Right atrium auricular region (tissue), 2 donors: ENCODE data around the gene GPX2. TPM values are rescaled to one million over a fixed set of nuclear protein-coding genes. Genes with fewer than 3 reads are reported as not detected.
A peak's percentile ranks its signal among the peaks of the same experiment; 100 is the strongest.

Source experiments
- DNase-seq: peaks from one replicate; pipeline ENCODE4 v3.0.0-alpha.2; 2019; ENCODE audit warnings: low spot score
- H3K27ac ChIP-seq, 2 donors: fragments of 200-600 bp; sonication (generic); 1 replicate in 1 of 2; 2 replicates in 1 of 2; pipeline ENCODE4 v1.5.1; 2016 to 2019
- H3K27me3 ChIP-seq, 2 donors: fragments of 200-600 bp; sonication (generic); one replicate each; pipeline versions ENCODE4 v1.5.1 to v1.6.0; 2017 to 2019
- H3K36me3 ChIP-seq: fragments of 200-600 bp; sonication (generic); one replicate; pipeline ENCODE4 v1.5.1; 2016
- H3K4me1 ChIP-seq, 2 donors: fragments of 200-600 bp; sonication (generic); one replicate each; pipeline versions ENCODE4 v1.5.1 to v1.6.0; 2017 to 2019
- H3K4me3 ChIP-seq, 2 donors: fragments of 200-600 bp; sonication (generic); 1 replicate in 1 of 2; 2 replicates in 1 of 2; pipeline ENCODE4 v1.5.1; 2017 to 2019; ENCODE audit warnings: mild to moderate bottlenecking in 1 of 2, moderate library complexity in 1 of 2
- H3K9me3 ChIP-seq, 2 donors: fragments of 200-600 bp; sonication (generic); one replicate each; pipeline ENCODE4 v1.5.1; 2019
- total RNA-seq, 2 donors: library from RNA; depleted of rRNA; stranded (reverse); fragments of >200 nt; gene quantifications; one replicate each; pipeline ENCODE4 v1.1.0, GENCODE V29; 2016
- TF ChIP-seq, protein P1 (sequence below), 2 donors: fragments of 200-600 bp; sonication (generic); IDR thresholded peaks; one replicate each; pipeline ENCODE4 v1.5.1; 2019; ENCODE audit warnings: antibody characterized with exemption in 2 of 2

GPX2 gene
- total RNA-seq, 2 donors from 2014 or later = not detected

DNA sequence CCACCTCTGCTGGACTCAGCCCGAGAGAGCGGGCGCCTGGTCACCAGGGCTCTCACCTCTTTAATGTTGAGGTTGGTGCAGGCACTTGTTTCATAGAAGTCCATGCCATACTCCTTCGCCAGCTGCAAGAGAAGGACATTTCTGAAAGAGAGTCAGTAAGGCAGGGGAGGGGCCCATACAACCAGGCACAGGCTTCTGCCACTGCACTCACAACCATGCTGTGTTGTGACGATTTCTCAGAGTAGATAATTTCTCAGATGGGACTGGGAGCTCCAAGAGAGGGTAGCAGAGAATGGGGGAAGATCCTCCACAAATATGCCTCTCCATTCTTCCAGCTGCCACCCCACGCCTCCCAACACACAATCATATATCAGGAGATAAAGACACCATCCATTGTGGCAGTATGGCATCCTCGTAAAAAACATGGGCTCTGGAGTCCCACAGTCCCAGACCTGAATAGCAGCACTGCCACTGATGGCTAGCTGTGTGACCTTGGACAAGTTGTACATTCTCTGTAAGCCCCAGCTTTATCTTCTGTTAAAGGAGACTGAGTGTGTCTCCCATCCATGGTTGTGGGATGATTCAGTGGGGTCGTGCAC lies 6.2 kb upstream of the GPX2 start:
- DNase-seq = no peak
- Histone ChIP-seq H3K27ac (peak overlapping the region; percentile 28 to 57), H3K4me1 (peaks cover 0 to 23% of the 10 kb centered on the region in 2 donors), H3K4me3 (no peak overlapping the region), H3K9me3 (no peaks in the 10 kb centered on the region), H3K36me3 (peaks cover 14% of the 10 kb centered on the region), H3K27me3 (no peaks in the 10 kb centered on the region)
- TF ChIP-seq, protein P1, sequence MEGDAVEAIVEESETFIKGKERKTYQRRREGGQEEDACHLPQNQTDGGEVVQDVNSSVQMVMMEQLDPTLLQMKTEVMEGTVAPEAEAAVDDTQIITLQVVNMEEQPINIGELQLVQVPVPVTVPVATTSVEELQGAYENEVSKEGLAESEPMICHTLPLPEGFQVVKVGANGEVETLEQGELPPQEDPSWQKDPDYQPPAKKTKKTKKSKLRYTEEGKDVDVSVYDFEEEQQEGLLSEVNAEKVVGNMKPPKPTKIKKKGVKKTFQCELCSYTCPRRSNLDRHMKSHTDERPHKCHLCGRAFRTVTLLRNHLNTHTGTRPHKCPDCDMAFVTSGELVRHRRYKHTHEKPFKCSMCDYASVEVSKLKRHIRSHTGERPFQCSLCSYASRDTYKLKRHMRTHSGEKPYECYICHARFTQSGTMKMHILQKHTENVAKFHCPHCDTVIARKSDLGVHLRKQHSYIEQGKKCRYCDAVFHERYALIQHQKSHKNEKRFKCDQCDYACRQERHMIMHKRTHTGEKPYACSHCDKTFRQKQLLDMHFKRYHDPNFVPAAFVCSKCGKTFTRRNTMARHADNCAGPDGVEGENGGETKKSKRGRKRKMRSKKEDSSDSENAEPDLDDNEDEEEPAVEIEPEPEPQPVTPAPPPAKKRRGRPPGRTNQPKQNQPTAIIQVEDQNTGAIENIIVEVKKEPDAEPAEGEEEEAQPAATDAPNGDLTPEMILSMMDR (IDR thresholded peaks at IDR 0.05) = no peak

DNA sequence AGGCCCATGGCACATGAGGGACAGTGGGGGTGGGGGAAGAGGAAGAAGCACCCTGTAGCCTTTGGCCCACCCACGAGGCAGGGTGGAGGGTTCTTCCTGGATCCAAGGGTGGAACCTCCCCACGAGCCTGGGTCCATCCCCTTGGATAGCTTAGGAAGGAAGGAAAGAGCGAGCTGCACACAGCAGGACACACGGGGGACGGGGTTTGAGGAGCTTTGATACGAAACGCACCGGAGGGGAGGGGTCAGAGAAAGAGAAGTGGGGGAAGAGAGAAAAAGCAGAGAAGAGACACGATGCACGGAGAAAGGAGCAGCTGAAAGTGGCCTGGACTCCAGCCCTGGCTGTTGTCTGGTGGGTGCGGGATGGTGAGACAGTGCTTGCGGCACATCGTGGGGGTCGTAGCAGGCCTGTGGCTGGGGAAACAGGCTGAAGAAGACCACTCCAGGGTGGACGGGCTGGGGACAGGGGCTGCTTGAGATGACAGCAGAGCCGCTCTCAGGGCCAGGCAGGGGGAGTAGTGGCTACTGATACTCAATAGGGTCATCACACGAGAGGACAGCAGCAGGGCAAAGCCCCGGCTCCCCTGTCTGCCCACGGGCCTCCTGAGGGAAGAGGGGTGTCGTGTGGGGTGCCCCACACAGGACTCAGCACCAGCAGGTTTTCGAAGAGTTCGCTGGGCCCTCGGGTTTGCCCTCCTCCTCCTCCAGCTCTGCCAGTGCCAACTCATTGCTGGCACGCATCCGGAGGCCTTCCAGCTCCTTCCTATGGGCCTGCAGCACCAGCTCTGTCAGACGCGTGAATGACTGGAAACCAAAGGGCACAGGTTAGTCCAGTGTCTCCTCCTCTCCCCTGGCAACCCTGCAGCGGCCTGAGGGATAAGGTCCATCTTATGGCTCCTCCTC lies 5.4 kb upstream of the GPX2 start:
- TF ChIP-seq, protein P1 (IDR thresholded peaks at IDR 0.05) = no peak
- Histone ChIP-seq H3K27ac (peak overlapping the region in 1 of 2 donors; percentile 28), H3K27me3 (no peaks in the 10 kb centered on the region), H3K4me1 (peaks cover 0 to 22% of the 10 kb centered on the region in 2 donors), H3K36me3 (peaks cover 14% of the 10 kb centered on the region), H3K4me3 (no peak overlapping the region), H3K9me3 (no peaks in the 10 kb centered on the region)
- peak; percentile 56 for DNase-seq

DNA sequence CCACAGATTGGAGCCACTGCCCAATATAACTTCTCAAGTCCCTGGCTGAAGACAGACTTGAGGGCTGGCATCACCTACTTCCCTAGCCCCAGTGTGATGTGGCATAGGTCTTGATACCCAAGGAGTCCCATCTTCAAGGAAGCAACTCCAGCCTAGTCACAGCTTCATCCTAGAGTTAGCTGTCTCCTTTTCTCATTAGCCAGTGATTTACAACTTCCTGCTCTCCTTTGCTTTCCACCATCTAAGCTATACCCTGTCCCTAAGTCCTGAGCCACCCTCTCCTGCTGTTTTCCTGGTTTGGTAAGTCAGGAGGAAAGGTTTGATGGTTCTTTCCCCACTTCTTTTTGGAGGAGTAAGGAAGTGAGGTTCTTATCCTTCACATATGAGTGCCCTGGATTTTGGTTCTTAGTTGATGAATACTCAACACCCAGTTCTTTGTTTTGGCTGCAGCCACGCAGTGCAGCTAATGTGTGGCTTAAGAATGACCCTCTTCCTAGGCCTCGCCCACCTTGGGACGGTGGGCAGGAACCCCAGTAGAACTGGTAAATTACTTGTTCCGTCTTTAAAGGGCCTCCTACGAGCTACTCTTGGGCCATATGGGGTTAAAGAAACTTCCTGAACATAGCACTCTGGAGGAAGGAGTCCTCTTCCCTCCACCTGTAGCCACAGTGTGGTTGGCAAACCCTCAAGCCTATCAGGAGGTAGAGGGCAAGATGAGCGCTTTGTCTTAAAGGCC lies 3.9 kb upstream of the GPX2 start:
- Histone ChIP-seq H3K4me1 (peaks cover 0 to 12% of the 10 kb centered on the region in 2 donors), H3K9me3 (no peaks in the 10 kb centered on the region), H3K4me3 (no peak overlapping the region), H3K36me3 (peaks cover 14% of the 10 kb centered on the region), H3K27me3 (no peaks in the 10 kb centered on the region), H3K27ac (no peak overlapping the region)
- TF ChIP-seq, protein P1 (IDR thresholded peaks at IDR 0.05) = no peak
- peak; percentile 21 for DNase-seq

DNA sequence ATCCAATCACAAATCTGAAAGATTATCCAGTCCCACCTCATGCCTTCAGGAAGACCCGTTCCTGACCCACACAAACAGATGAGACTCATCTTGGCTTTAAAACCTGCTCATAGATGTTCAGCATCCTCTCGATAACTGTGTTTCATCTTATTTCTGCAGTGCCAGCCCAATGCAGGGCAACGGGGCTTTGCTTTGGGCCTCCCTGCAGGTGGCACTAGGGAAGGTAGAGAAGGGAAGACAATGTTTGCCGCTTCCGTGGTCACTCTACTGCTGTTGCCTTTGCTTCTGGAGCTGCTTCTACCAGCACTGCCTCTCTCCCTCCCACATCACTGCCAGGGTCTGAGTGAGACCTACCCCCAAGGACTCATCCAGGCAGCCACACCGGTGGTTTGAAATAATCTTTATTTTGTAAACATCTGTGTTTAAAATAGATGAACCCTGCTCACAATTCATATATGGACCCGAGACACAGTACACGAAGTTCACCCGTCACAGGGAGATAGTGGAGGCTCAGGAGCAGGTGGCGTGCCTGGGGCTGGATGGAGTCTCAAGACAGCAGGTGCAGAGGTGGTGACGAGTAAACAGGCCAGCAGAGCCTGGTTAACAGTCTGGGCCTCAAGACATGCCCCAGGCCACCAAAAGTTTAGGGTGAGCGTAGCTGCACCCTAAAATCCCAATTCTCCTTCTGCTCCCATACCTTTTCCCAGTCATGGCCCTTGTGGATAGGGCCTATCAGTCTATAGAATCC lies 3.1 kb upstream of the GPX2 start:
- H3K9me3 ChIP-seq = no peaks in the 10 kb centered on the region
- no peaks in the 10 kb centered on the region for H3K27me3 ChIP-seq
- H3K4me1 ChIP-seq = peaks cover 0 to 12% of the 10 kb centered on the region in 2 donors
- H3K27ac ChIP-seq = no peak overlapping the region
- peaks cover 14% of the 10 kb centered on the region for H3K36me3 ChIP-seq
- TF ChIP-seq, protein P1 (IDR thresholded peaks at IDR 0.05) = no peak
- DNase-seq = peak; percentile 30
- no peak overlapping the region for H3K4me3 ChIP-seq

DNA sequence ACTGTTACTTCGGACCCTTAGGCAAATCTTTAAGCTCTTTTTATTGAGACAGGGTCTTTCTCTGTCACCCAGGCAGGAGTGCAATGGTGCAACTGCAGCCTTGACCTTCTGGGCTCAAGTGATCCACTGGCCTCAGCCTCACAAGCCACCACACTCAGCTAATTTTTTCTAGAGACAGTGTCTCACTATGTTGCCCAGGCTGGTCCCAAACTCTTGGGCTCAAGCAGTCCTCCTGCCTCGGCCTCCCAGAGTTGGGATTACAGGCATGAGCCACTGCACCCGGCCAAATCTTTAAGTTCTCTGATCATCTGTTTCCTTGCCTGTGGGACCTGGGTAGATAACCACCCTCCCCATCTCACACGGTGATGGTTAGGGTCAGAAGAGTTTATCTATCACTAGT lies 2.3 kb upstream of the GPX2 start:
- Histone ChIP-seq H3K9me3 (no peaks in the 10 kb centered on the region), H3K36me3 (peaks cover 14% of the 10 kb centered on the region), H3K4me1 (peaks cover 0 to 12% of the 10 kb centered on the region in 2 donors), H3K4me3 (no peak overlapping the region), H3K27me3 (no peaks in the 10 kb centered on the region), H3K27ac (no peak overlapping the region)
- DNase-seq = peak; percentile 53
- TF ChIP-seq, protein P1 (IDR thresholded peaks at IDR 0.05) = no peak
